Stimulated activated CD4-positive, alpha-beta T cell treated with anti-CD3 and anti-CD28 coated beads, Interleukin-4, amount 100 ng/mL, for 1 hour (primary cell): ENCODE data around the gene FAM50A.
A peak's percentile ranks its signal among the peaks of the same experiment; 100 is the strongest.

Source experiments
- DNase-seq: peaks from one replicate; pipeline ENCODE4 v3.0.0-alpha.2; 2020

The FAM50A gene

GRCh38 chrX:154440623-154441357 lies 3.2 kb upstream of the FAM50A start:
- no peak for DNase-seq

GRCh38 chrX:154441564-154441963 lies 2.4 kb upstream of the FAM50A start:
- no peak for DNase-seq

GRCh38 chrX:154441984-154442707 lies 1.8 kb upstream of the FAM50A start:
- no peak for DNase-seq

- no peak for DNase-seq
Measured at GRCh38 chrX:154443479-154443910, 446 bp upstream of the FAM50A start.

GRCh38 chrX:154444755-154445246 lies 860 bp downstream of the FAM50A start:
- no peak for DNase-seq

- no peak for DNase-seq
Measured at GRCh38 chrX:154445776-154446175, 1.8 kb downstream of the FAM50A start.

- no peak for DNase-seq
Measured at GRCh38 chrX:154446430-154446829, 2.5 kb downstream of the FAM50A start.

- DNase-seq: no peak
Measured at GRCh38 chrX:154448484-154448883, 4.5 kb downstream of the FAM50A start.

- DNase-seq: no peak
Measured at GRCh38 chrX:154449618-154450017, 5.7 kb downstream of the FAM50A start.

GRCh38 chrX:154450312-154450711 lies 6.4 kb downstream of the FAM50A start:
- no peak for DNase-seq

GRCh38 chrX:154452823-154453222 lies 8.9 kb downstream of the FAM50A start:
- DNase-seq: no peak

- peak; percentile 42 for DNase-seq
Measured at GRCh38 chrX:154457491-154458115, 13.7 kb downstream of the FAM50A start.

- peak; percentile 67 for DNase-seq
Measured at GRCh38 chrX:154458116-154458953, 14.4 kb downstream of the FAM50A start, which contains the start of gene PLXNA3. Gene PLXNA3 (plus strand): TSS chrX:154458281. CDS start chrX:154460184, 1,903 bp downstream.

GRCh38 chrX:154458954-154459778 lies 15.2 kb downstream of the FAM50A start:
- no peak for DNase-seq

- no peak for DNase-seq
Measured at GRCh38 chrX:154459832-154460231, 15.9 kb downstream of the FAM50A start.

- DNase-seq: no peak
Measured at GRCh38 chrX:154460326-154460725, 16.4 kb downstream of the FAM50A start.

GRCh38 chrX:154462396-154462795 lies 18.5 kb downstream of the FAM50A start:
- DNase-seq: no peak

GRCh38 chrX:154463611-154464220 lies 19.8 kb downstream of the FAM50A start:
- DNase-seq: no peak

- no peak for DNase-seq
Measured at GRCh38 chrX:154464806-154465365, 20.9 kb downstream of the FAM50A start.

GRCh38 chrX:154465601-154466000 lies 21.7 kb downstream of the FAM50A start:
- DNase-seq: no peak

GRCh38 chrX:154466036-154466435 lies 22.1 kb downstream of the FAM50A start:
- DNase-seq: no peak
